Smooth muscle cell (in vitro differentiated cells): ENCODE data around the gene IL23R. TPM values are rescaled to one million over a fixed set of nuclear protein-coding genes. Genes with fewer than 3 reads are reported as not detected.
"Not testable (repeated sequence)": the region's sequence is repeated elsewhere in the genome, so short reads cannot be mapped to it uniquely, and the experiment has no call there.

Experiments
- DNase-seq: peaks from one replicate; lab custom pipeline; 2025; ENCODE audit not compliant: unreplicated experiment; lab: John Stamatoyannopoulos, UW
- H2AFZ ChIP-seq: fragments of 200-600 bp; sonication (generic); 2 replicates; pipeline ENCODE4 v1.6.0; 2016; ENCODE audit warnings: antibody characterized with exemption, low read depth, mild to moderate bottlenecking
- H3F3A ChIP-seq: fragments of 200-600 bp; sonication (generic); 2 replicates; pipeline ENCODE4 v1.6.0; 2017; ENCODE audit warnings: antibody characterized with exemption, low read depth
- H3K27ac ChIP-seq: fragments of 200-600 bp; sonication (generic); 2 replicates; pipeline ENCODE4 v1.5.1; 2016; ENCODE audit warnings: low read depth, mild to moderate bottlenecking
- H3K27me3 ChIP-seq: fragments of 200-600 bp; sonication (generic); 2 replicates; pipeline ENCODE4 v1.6.1; 2016; ENCODE audit warnings: low read depth, mild to moderate bottlenecking
- H3K36me3 ChIP-seq: fragments of 200-600 bp; sonication (generic); 2 replicates; pipeline ENCODE4 v1.5.1; 2016; ENCODE audit warnings: low read depth
- H3K4me1 ChIP-seq: fragments of 200-600 bp; sonication (generic); 2 replicates; pipeline ENCODE4 v1.5.1; 2016; ENCODE audit warnings: low read depth
- H3K4me2 ChIP-seq: fragments of 200-600 bp; sonication (generic); 2 replicates; pipeline ENCODE4 v1.6.0; 2016; ENCODE audit warnings: mild to moderate bottlenecking
- H3K4me3 ChIP-seq: fragments of 200-600 bp; sonication (generic); 2 replicates; pipeline ENCODE4 v1.5.1; 2016; ENCODE audit warnings: mild to moderate bottlenecking
- H3K79me2 ChIP-seq: fragments of 200-600 bp; sonication (generic); 2 replicates; pipeline ENCODE4 v1.6.0; 2016; ENCODE audit warnings: low read depth, mild to moderate bottlenecking
- H3K9ac ChIP-seq: fragments of 200-600 bp; sonication (generic); 2 replicates; pipeline ENCODE4 v1.6.0; 2016; ENCODE audit warnings: low read depth
- H3K9me3 ChIP-seq: fragments of 200-600 bp; sonication (generic); replicated peaks from 2 replicates; pipeline ENCODE4 v1.5.1; 2016; ENCODE audit warnings: low read depth
- H4K20me1 ChIP-seq: fragments of 200-600 bp; sonication (generic); 2 replicates; pipeline ENCODE4 v1.6.0; 2016; ENCODE audit warnings: low read depth
- CTCF ChIP-seq: fragments of 200-600 bp; sonication (generic); IDR thresholded peaks from 2 replicates; pipeline ENCODE4 v1.5.1; 2017; ENCODE audit warnings: borderline replicate concordance, mild to moderate bottlenecking, antibody characterized with exemption; ENCODE audit not compliant: insufficient read depth, poor library complexity, severe bottlenecking
- WGBS: methylation state at CpG from one replicate; pipeline ENCODE4 v1.1.7; 2016; ENCODE audit warnings: low lambda C conversion rate; 5-methylcytosine and 5-hydroxymethylcytosine counted together
- polyA plus RNA-seq: library from polyadenylated mRNA; unstranded; fragments of >200 nt; fragmentation: Nextera tagmentation; extraction: Ambion mirVana; gene quantifications from 2 replicates; pipeline ENCODE4 v1.2.1, GENCODE V29; 2016
- total RNA-seq: library from RNA; depleted of rRNA; stranded (reverse); fragments of >200 nt; gene quantifications from 2 replicates; pipeline ENCODE4 v1.2.3, GENCODE V29; 2014

Gene IL23R
- total and polyA plus RNA-seq, 2 experiments from 2014 or later: not detected

- Histone ChIP-seq H3K27me3 (no peaks in the 10 kb centered on the region), H3F3A (no peaks in the 10 kb centered on the region), H3K79me2 (no peaks in the 10 kb centered on the region), H3K27ac (peak overlapping the region; percentile 36), H3K36me3 (no peaks in the 10 kb centered on the region), H3K4me1 (peaks cover 5% of the 10 kb centered on the region), H3K9me3 (no peaks in the 10 kb centered on the region), H3K4me2 (peak overlapping the region; percentile 71), H3K4me3 (peak overlapping the region; percentile 28), H2AFZ (peak overlapping the region; percentile 60), H4K20me1 (no peaks in the 10 kb centered on the region), H3K9ac (no peak overlapping the region)
- DNase-seq: no peak
- 18% methylated on average over 2 of the region's 2 CpGs for WGBS
- TF ChIP-seq CTCF: no peak
Observed at GRCh38 chr1:67135354-67135753, 30.9 kb upstream of the IL23R start.

- H3K9me3 ChIP-seq: no peaks in the 10 kb centered on the region
- H4K20me1 ChIP-seq: no peaks in the 10 kb centered on the region
- no peaks in the 10 kb centered on the region for H3F3A ChIP-seq
- H2AFZ ChIP-seq: no peak overlapping the region
- H3K36me3 ChIP-seq: no peaks in the 10 kb centered on the region
- no peak overlapping the region for H3K9ac ChIP-seq
- WGBS: 76% methylated on average over 4 of the region's 4 CpGs
- peaks cover 5% of the 10 kb centered on the region for H3K4me1 ChIP-seq
- H3K4me3 ChIP-seq: no peak overlapping the region
- no peak for TF ChIP-seq CTCF
- no peaks in the 10 kb centered on the region for H3K27me3 ChIP-seq
- DNase-seq: no peak
- H3K4me2 ChIP-seq: no peak overlapping the region
- H3K79me2 ChIP-seq: no peaks in the 10 kb centered on the region
- no peak overlapping the region for H3K27ac ChIP-seq
Observed at GRCh38 chr1:67137307-67137753, 28.9 kb upstream of the IL23R start.

- Histone ChIP-seq H3K9ac (no peak overlapping the region), H3F3A (no peaks in the 10 kb centered on the region), H3K9me3 (no peaks in the 10 kb centered on the region), H3K4me1 (peaks cover 5% of the 10 kb centered on the region), H2AFZ (no peak overlapping the region), H3K79me2 (no peaks in the 10 kb centered on the region), H4K20me1 (no peaks in the 10 kb centered on the region), H3K27ac (no peak overlapping the region), H3K4me3 (no peak overlapping the region), H3K4me2 (no peak overlapping the region), H3K27me3 (no peaks in the 10 kb centered on the region), H3K36me3 (no peaks in the 10 kb centered on the region)
- 91% methylated on average over 3 of the region's 3 CpGs for WGBS
- no peak for DNase-seq
- TF ChIP-seq CTCF: no peak
Observed at GRCh38 chr1:67138813-67139499, 27.3 kb upstream of the IL23R start.

- H3K4me2 ChIP-seq: no peak overlapping the region
- no peak for DNase-seq
- H4K20me1 ChIP-seq: no peaks in the 10 kb centered on the region
- TF ChIP-seq CTCF: no peak
- 87% methylated on average over 2 of the region's 2 CpGs for whole genome bisulfite sequencing
- no peaks in the 10 kb centered on the region for H3F3A ChIP-seq
- H3K36me3 ChIP-seq: no peaks in the 10 kb centered on the region
- H3K4me3 ChIP-seq: no peak overlapping the region
- H3K27ac ChIP-seq: no peak overlapping the region
- no peak overlapping the region for H3K9ac ChIP-seq
- H3K9me3 ChIP-seq: no peaks in the 10 kb centered on the region
- no peak overlapping the region for H2AFZ ChIP-seq
- no peaks in the 10 kb centered on the region for H3K27me3 ChIP-seq
- no peaks in the 10 kb centered on the region for H3K4me1 ChIP-seq
- no peaks in the 10 kb centered on the region for H3K79me2 ChIP-seq
Observed at GRCh38 chr1:67140460-67140859, 25.8 kb upstream of the IL23R start.

GRCh38 chr1:67141832-67142231 lies 24.4 kb upstream of the IL23R start:
- 55% methylated on average over 3 of the region's 3 CpGs for WGBS
- not testable (repeated sequence) for H3K4me1 ChIP-seq, H2AFZ ChIP-seq, H4K20me1 ChIP-seq, H3K4me3 ChIP-seq, H3K36me3 ChIP-seq, H3F3A ChIP-seq, H3K9ac ChIP-seq, H3K79me2 ChIP-seq, H3K9me3 ChIP-seq, H3K27me3 ChIP-seq, H3K4me2 ChIP-seq, DNase-seq, H3K27ac ChIP-seq
